ENCODE data around the gene PPY. TPM values are rescaled to one million over a fixed set of nuclear protein-coding genes. Genes with fewer than 3 reads are reported as not detected.

Gene PPY
- total RNA-seq, 1 experiment from 2014 or later: not detected

GRCh38 chr17:43909537-43910231 lies 32.6 kb downstream of the PPY start:
- Histone ChIP-seq H2BK12ac (ENCODE audit: insufficient read length, low read depth, low read length) (no peak overlapping the region), H2BK5ac (ENCODE audit: insufficient read length, low read length) (no peak overlapping the region), H3K27me3 (ENCODE audit: insufficient read depth, low read length) (no peaks in the 10 kb centered on the region), H3K9me3 (ENCODE audit: control insufficient read depth, low read depth, low read length) (no peaks in the 10 kb centered on the region), H3K4me2 (ENCODE audit: insufficient read depth, insufficient read length, low read length) (no peak overlapping the region), H4K8ac (replicated peaks; ENCODE audit: insufficient read length, low read depth, low read length) (no peak overlapping the region), H3K79me1 (ENCODE audit: insufficient read depth, low read depth, low read length, poor library complexity, severe bottlenecking) (no peaks in the 10 kb centered on the region), H2BK15ac (ENCODE audit: low read depth, low read length) (no peak overlapping the region), H3K23me2 (ENCODE audit: insufficient read length, low read depth, low read length, poor library complexity, severe bottlenecking) (peaks cover 29% of the 10 kb centered on the region), H2BK20ac (ENCODE audit: low read depth, low read length, poor library complexity, severe bottlenecking) (no peak overlapping the region), H3K23ac (ENCODE audit: insufficient read length, low read depth, low read length) (no peak overlapping the region), H3K9ac (ENCODE audit: extremely low read depth, insufficient read length, low read length) (no peak overlapping the region), H3K79me2 (ENCODE audit: insufficient read depth, low read length) (no peaks in the 10 kb centered on the region), H3K14ac (ENCODE audit: insufficient read depth, low read length) (no peak overlapping the region), H2BK120ac (ENCODE audit: low read depth, low read length, poor library complexity, severe bottlenecking) (no peak overlapping the region), H3T11ph (ENCODE audit: low read length) (no peak overlapping the region), H2AFZ (ENCODE audit: low read length) (no peak overlapping the region), H3K4me1 (ENCODE audit: insufficient read depth, low read length) (no peaks in the 10 kb centered on the region; the same call in 1 of the 2 replicates), H3K18ac (ENCODE audit: insufficient read length, low read depth, low read length) (no peak overlapping the region), H3K27ac (ENCODE audit: insufficient read length, low read depth, low read length) (no peak overlapping the region), H3K4ac (ENCODE audit: low read depth, low read length) (no peak overlapping the region), H2AK5ac (ENCODE audit: insufficient read length, low read length) (no peak overlapping the region), H4K91ac (ENCODE audit: insufficient read length, low read depth, low read length) (no peak overlapping the region), H3K56ac (ENCODE audit: insufficient read length, low read depth, low read length) (no peak overlapping the region), H4K20me1 (ENCODE audit: control insufficient read depth, insufficient read depth, insufficient read length) (no peaks in the 10 kb centered on the region), H4K5ac (ENCODE audit: insufficient read length, low read depth, low read length) (no peak overlapping the region)
- Mint-ChIP-seq H3K36me3 (ENCODE audit: insufficient read depth in 1 of 3, low read depth in 3 of 3) (no peaks in the 10 kb centered on the region), H3K27ac (no peak overlapping the region), H3K4me3 (no peak overlapping the region), H3K4me1 (peaks cover 13 to 16% of the 10 kb centered on the region in 2 experiments), H3K9me3 (no peaks in the 10 kb centered on the region), H3K27me3 (ENCODE audit: low read depth) (peaks cover 51% of the 10 kb centered on the region)
- TF ChIP-seq, protein P1, sequence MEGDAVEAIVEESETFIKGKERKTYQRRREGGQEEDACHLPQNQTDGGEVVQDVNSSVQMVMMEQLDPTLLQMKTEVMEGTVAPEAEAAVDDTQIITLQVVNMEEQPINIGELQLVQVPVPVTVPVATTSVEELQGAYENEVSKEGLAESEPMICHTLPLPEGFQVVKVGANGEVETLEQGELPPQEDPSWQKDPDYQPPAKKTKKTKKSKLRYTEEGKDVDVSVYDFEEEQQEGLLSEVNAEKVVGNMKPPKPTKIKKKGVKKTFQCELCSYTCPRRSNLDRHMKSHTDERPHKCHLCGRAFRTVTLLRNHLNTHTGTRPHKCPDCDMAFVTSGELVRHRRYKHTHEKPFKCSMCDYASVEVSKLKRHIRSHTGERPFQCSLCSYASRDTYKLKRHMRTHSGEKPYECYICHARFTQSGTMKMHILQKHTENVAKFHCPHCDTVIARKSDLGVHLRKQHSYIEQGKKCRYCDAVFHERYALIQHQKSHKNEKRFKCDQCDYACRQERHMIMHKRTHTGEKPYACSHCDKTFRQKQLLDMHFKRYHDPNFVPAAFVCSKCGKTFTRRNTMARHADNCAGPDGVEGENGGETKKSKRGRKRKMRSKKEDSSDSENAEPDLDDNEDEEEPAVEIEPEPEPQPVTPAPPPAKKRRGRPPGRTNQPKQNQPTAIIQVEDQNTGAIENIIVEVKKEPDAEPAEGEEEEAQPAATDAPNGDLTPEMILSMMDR (conservative IDR thresholded peaks at IDR 0.05): no peak
- DNase-seq: no peak
- no CpG with 5 or more reads among the region's 7 CpGs for WGBS (ENCODE audit: extremely low coverage, insufficient read length, low lambda C conversion rate)

Measured in H9 (cell line).